ENCODE data around the gene RASIP1.
"Not testable (repeated sequence)": the region's sequence is repeated elsewhere in the genome, so short reads cannot be mapped to it uniquely, and the experiment has no call there.

RASIP1 gene

DNA sequence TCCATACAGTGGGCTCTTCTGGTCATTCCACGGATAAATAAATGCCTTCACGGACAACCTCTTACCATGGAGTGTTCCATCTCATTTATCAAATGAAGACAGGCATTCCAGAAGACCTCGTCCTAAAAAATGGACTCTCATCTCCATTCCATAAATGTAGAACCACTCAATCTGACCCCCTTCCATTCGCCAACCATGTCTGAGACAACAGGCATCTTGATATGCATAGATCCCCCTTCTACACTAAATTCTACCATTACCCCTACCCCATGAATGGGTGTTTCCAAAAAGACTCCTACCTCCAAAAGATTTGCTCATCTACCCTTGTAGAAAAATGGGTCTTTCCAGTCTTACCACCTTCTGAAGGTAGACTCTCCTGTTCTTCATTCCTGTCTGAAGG, 9.0 kb downstream of the RASIP1 start:
- no peak for DNase-seq (ENCODE audit: low read depth in 2 of 2)

DNA sequence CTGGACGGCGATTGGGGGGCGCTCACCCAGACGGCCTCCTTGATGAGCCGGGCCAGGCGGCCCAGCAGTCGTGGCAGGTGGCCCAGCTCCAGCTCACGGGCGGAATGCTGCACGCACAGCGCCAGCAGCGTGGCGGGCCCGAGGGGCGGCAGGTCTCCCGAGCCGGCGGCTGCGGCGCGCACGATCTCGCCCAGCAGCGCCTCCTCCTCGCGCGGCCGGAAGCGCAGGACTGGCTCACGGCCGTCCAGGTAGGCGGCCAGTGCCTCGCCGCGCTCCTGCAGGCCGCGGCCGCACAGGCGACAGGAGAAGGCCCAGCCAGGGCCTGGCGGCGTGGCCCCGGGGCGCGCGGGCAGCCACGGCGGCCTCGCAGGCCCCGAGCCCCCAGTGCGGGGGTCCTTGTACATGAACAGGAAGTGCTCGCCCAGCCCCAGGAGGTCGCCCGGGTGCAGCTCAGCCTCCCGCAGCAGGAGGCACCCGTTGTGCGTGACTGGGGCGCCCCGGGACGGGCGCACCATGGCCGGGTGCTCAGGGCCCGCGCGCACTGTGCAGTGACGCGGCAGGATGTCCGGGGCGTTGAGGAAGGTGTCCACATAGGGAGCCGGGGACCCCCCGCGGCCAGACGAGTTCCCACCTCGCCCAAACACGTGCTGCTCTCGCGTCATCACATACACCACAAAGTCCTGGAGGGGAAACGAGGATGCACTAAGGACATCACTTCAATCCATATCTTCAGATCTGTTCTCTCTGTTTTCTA, 11.3 kb downstream of the RASIP1 start:
- DNase-seq (ENCODE audit: low read depth in 2 of 2) = no peak

DNA sequence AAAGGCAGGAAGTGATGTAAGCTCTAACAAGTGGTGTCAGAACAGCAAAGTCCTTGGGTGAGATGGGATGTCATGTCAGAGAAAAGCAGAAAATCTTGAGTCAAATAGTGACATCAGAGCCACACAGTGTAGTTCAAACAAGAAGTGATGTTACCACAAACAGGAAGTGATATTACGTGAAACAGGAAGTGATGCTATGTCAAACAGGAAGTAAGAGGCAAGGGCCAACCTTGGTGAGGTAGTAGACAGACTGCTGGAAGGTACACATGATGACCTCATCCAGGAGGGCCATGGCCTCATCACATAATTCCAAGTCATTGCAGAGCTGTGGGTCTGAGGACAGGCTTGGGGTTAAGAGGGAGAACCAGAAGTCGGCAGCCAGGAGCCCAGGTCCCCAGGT, 13.9 kb downstream of the RASIP1 start:
- no peak for DNase-seq (ENCODE audit: low read depth in 2 of 2)

- DNase-seq (ENCODE audit: low read depth in 2 of 2) = peak; percentile 86 to 87
Observed at GRCh38 chr19:48724796-48725753, 15.3 kb downstream of the RASIP1 start.

DNA sequence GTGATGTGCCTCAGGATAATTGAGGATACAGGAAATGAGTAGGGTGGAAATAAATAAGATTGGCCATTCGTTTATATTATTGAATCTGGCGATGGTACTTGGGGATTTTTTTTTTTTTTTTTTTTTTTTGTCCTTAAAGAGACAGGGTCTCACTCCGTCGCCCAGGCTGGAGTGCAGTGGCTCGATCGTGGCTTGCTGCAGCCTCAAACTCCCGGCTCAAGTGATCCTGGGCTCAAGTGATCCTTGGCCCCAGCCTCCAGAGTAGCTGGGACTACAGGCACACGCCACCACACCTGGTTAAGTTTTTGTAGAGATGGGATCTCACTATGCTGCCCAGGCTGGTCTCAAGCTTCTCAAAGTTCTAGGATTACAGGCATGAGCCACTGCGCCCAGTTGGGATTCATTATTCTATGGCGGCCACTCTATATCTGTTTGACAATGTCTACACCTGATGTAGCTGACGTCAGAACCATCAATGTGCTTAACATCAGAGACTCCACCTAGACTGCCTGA, 18.2 kb downstream of the RASIP1 start:
- no peak for DNase-seq (ENCODE audit: low read depth in 2 of 2)

GRCh38 chr19:48720613-48721296, 19.7 kb downstream of the RASIP1 start:
- DNase-seq (ENCODE audit: low read depth in 2 of 2) = peak; percentile 97 to 98

- no peak for DNase-seq (ENCODE audit: low read depth in 2 of 2)
Observed at GRCh38 chr19:48720251-48720612, 20.2 kb downstream of the RASIP1 start.

- DNase-seq (ENCODE audit: low read depth in 2 of 2) = no peak
Observed at GRCh38 chr19:48719263-48720171, 20.9 kb downstream of the RASIP1 start, which contains the start of gene MAMSTR. TSS of gene MAMSTR (minus strand) at chr19:48719725. CDS start at chr19:48719031, 694 bp downstream.

DNA sequence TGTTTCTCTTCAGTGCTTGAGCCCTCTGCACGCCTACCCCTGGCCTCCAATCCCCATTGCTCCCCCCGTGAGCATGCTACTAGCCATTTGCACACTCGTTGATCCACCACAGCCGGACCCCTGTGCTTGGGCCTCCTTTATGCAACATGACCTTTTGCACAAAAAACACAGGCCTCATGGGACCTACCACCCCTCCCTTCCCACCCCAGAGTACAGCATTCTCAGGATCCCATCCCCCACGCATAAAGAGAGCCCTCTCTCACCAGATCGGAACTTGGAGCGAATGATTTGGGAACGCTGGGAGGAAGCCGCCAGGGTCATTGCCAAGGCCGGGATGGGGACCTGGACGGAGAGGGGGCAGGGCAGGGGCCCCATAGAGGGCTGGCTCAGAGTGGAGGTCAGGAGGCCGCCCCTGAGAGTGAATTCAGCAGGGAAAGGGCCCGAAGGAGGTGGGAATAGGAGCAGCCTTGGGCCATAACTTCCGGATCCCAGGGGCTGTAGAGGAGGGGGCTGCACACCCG, 21.6 kb downstream of the RASIP1 start:
- DNase-seq (ENCODE audit: low read depth in 2 of 2) = no peak

DNA sequence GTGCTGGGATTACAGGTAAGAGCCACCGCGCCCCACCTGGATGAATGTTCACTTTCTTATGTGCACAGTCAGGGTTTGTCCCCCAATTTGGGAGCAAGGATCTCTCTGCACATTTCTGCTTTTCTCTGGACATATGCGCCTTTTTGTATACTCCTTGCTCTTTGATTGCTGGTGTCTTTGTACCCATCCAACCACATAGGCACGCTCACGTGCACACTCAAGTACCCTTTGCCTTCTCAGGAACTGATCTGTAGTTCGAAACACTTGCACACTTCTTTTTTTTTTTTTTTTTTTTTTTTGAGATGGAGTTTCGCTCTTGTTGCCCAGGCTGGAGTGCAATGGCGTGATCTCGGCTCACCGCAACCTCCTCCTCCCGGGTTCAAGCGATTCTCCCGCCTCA, 22.3 kb downstream of the RASIP1 start:
- DNase-seq (ENCODE audit: low read depth in 2 of 2) = not testable (repeated sequence)

DNA sequence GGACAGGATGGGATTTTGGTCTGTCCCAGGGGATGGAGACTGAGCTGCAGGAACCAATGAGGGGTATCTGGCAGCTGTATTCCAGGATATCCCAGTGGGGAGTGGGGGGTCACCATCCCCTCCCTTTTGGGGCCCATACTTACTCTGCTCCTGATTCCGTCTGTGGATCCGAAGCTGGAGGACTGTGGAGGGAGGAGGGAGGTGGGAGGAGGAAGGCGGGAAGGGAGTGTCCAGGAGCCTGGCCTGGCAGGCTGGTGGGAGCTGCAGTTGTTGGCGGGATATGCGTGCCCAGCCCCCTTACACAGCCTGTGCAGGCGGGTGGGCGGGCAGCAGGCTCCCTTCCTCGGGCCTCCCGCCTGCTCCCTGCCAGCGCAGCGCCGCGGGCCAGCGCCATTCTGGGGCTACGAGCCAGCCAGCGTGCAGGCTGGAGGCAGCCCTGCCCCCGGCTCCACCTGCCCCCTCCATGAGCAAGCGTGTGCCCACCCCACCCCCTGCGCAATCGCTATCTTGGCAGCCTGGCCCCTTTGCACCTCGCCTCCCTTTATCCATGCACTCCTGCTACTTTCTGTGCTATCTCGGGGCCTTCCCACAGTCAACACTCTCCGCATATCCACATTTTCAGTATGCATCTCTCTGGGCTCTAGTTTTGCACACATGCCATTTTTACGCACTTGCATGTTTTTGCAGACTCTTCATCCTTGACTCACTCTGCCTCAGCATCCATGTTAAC, 23.7 kb downstream of the RASIP1 start:
- DNase-seq (ENCODE audit: low read depth in 2 of 2) = no peak

- no peak for DNase-seq (ENCODE audit: low read depth in 2 of 2)
Observed at GRCh38 chr19:48715681-48716171, 24.7 kb downstream of the RASIP1 start.

GRCh38 chr19:48714759-48715675, 25.4 kb downstream of the RASIP1 start:
- no peak for DNase-seq (ENCODE audit: low read depth in 2 of 2)

- peak; percentile 99 for DNase-seq (ENCODE audit: low read depth in 2 of 2)
Observed at GRCh38 chr19:48713864-48714755, 26.3 kb downstream of the RASIP1 start.

DNA sequence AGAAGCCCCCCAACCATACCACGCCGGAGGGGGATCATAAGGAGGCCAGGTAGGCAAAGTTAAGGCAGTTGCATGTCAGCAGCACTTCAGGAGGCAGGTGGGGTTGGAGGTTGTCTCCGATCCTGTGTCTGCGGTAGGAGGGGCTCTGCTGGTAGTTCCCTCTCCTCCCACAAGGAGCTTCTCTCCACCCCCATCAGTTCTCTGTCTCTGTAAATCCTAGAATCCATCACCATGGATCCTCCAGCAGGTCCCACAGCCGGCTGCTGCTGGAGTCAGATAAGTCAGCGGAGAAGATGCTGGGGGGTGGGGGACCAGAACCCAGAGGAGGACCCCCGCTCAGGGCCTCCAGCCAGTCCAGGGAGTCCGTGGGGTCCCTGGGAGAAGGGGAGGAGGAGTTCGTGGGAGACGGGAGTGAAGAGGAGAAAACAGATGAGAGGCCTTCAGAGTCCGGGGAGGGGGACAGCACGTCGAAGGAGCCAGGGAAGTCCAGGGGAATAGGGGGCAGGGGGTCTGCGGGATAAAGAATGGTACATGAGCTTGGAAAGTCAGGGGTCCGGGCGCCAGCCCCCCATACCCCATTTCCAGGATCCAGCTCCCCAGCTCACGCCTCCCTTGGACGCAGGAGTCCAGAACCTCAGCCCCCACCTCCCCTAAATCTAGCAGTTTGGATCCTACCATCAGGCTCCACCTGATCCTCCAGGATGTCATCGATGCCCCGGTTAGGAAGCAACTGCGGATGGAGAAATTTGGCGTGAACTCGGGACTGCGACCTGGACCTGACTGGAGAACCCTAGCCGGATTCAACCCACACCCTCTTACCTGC, 27.2 kb downstream of the RASIP1 start:
- DNase-seq (ENCODE audit: low read depth in 2 of 2) = no peak

- no peak for DNase-seq (ENCODE audit: low read depth in 2 of 2)
Observed at GRCh38 chr19:48711106-48711662, 29.2 kb downstream of the RASIP1 start.
